DND-41 (cell line): Measurements from ENCODE around the gene POLR1F.
A peak's percentile ranks its signal among the peaks of the same experiment; 100 is the strongest.

Experiments
- ATAC-seq: fragments of 200-7000 bp; cut with Tn5 transposase; 3 replicates; pipeline ENCODE4 v1.9.1; 2021; ENCODE audit warnings: low read depth; ENCODE audit not compliant: insufficient read depth
- DNase-seq: peaks from one replicate; pipeline ENCODE4 v3.0.0-alpha.2; 2020
- H2AFZ ChIP-seq: 2 replicates; pipeline ENCODE4 v1.6.0; 2012; ENCODE audit warnings: low read depth, low read length
- H3K27ac ChIP-seq: 2 replicates; pipeline ENCODE4 v1.5.1; 2012; ENCODE audit warnings: low read length, inconsistent platforms
- H3K27me3 ChIP-seq: fragments of 200-600 bp; sonication (generic); 2 replicates; pipeline ENCODE4 v1.6.0; 2012; ENCODE audit warnings: low read length, mild to moderate bottlenecking, inconsistent platforms; ENCODE audit not compliant: insufficient read depth, poor library complexity
- H3K36me3 ChIP-seq: 2 replicates; pipeline ENCODE4 v1.5.1; 2012; ENCODE audit warnings: low read length, inconsistent platforms; ENCODE audit not compliant: insufficient read depth
- H3K4me1 ChIP-seq: 2 replicates; pipeline ENCODE4 v1.5.1; 2012; ENCODE audit warnings: mild to moderate bottlenecking, low read length; ENCODE audit not compliant: insufficient read depth
- H3K4me2 ChIP-seq: 2 replicates; pipeline ENCODE4 v1.6.0; 2012; ENCODE audit warnings: mild to moderate bottlenecking, moderate library complexity, low read length, inconsistent platforms; ENCODE audit not compliant: insufficient read depth
- H3K4me3 ChIP-seq, 2 experiments: fragments of 200-600 bp in 1 of 2; shearing (Covaris generic) in 1 of 2; 2 replicates each; pipeline ENCODE4 v1.5.1; 2012 to 2016; ENCODE audit warnings: inconsistent platforms in 2 of 2, low read length in 2 of 2, mild to moderate bottlenecking in 2 of 2, low read depth in 1 of 2, moderate library complexity in 1 of 2
- H3K79me2 ChIP-seq: 2 replicates; pipeline ENCODE4 v1.6.0; 2012; ENCODE audit warnings: low read length, inconsistent platforms; ENCODE audit not compliant: insufficient read depth
- H3K9ac ChIP-seq: 2 replicates; pipeline ENCODE4 v1.6.0; 2012; ENCODE audit warnings: low read depth, mild to moderate bottlenecking, inconsistent platforms, low read length, moderate library complexity
- H3K9me3 ChIP-seq: 2 replicates; pipeline ENCODE4 v1.5.1; 2012; ENCODE audit warnings: low read length, moderate library complexity, mild to moderate bottlenecking, inconsistent platforms; ENCODE audit not compliant: insufficient read depth, severe bottlenecking
- H4K20me1 ChIP-seq: 2 replicates; pipeline ENCODE4 v1.6.0; 2012; ENCODE audit warnings: low read length; ENCODE audit not compliant: insufficient read depth
- EZH2 ChIP-seq: IDR thresholded peaks from 3 replicates; pipeline ENCODE4 v1.6.1; 2012; ENCODE audit warnings: borderline replicate concordance, low read depth, mild to moderate bottlenecking, moderate library complexity, low read length, inconsistent platforms; ENCODE audit not compliant: severe bottlenecking
- TF ChIP-seq, protein P1 (sequence below): IDR thresholded peaks from 2 replicates; pipeline ENCODE4 v1.5.1; 2012; ENCODE audit warnings: borderline replicate concordance, low read length, moderate library complexity, mild to moderate bottlenecking; ENCODE audit not compliant: poor library complexity, severe bottlenecking; ENCODE audit errors: extremely low read depth

POLR1F gene

DNA sequence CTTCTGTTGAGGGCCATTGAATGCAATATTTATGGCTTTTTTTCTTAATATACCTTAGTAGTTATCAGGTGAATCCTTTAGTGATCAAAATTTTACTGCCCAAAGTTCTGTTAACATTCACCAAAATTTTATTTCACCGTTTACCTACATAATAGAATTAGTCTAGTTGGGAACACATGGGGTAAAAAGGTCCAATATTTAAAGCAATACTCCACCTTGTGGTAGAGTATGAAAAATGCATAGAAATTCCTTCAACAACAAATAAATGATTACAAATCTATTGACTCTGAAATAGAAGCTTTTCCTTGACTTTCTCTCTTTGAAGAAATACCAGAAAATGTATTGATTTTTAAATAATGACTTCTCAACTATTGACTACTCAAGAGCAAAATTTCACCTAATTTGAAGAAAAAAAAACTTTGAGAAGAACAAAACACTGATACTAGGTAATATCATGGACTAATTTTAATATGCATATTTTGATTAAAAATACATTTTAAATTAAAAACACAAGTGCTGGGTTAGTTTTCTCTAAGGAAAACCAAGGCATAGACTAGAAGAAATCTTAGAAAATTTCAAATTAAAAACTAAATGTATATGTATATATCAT, 43.3 kb downstream of the POLR1F start:
- Histone ChIP-seq H3K9ac (no peak overlapping the region), H3K4me1 (peaks cover 6% of the 10 kb centered on the region; the same call in 1 of the 2 replicates), H3K36me3 (no peaks in the 10 kb centered on the region), H2AFZ (no peak overlapping the region), H3K4me2 (no peak overlapping the region), H3K27ac (no peak overlapping the region), H3K4me3 (no peak overlapping the region), H3K27me3 (no peaks in the 10 kb centered on the region), H3K79me2 (no peaks in the 10 kb centered on the region), H4K20me1 (no peaks in the 10 kb centered on the region), H3K9me3 (no peaks in the 10 kb centered on the region)
- no peak for DNase-seq
- peak; percentile 64 for ATAC-seq
- TF ChIP-seq, protein P1, sequence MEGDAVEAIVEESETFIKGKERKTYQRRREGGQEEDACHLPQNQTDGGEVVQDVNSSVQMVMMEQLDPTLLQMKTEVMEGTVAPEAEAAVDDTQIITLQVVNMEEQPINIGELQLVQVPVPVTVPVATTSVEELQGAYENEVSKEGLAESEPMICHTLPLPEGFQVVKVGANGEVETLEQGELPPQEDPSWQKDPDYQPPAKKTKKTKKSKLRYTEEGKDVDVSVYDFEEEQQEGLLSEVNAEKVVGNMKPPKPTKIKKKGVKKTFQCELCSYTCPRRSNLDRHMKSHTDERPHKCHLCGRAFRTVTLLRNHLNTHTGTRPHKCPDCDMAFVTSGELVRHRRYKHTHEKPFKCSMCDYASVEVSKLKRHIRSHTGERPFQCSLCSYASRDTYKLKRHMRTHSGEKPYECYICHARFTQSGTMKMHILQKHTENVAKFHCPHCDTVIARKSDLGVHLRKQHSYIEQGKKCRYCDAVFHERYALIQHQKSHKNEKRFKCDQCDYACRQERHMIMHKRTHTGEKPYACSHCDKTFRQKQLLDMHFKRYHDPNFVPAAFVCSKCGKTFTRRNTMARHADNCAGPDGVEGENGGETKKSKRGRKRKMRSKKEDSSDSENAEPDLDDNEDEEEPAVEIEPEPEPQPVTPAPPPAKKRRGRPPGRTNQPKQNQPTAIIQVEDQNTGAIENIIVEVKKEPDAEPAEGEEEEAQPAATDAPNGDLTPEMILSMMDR, result peak; percentile 72
- TF ChIP-seq EZH2, result no peak

DNA sequence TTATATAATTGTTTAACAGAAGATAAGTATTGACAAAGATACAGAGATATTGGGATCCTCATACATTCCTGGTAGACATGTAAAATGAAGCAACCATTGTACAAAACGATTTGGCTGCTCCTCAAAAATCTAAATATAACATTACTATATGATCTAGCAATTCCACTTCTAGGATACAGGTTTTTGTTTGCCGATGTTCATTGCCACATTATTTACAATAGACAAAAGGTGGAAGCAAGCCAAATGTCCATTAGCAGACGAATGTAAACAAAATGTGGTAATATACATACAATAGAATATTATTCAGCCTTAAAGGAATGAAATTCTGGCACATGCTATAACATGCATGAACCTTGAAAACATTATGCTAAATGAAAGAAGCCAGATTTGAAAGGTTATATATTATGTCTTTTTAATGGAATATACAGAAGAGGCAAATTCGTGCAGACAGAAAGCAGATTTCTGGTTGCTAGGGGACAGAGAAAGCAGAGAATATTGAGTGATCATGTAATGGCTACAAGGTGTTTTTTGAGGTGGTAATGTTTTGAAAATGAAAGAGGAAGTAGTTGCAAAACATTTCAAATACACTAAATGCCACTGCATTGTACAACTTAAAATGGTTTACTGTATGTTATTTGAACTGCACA, 44.9 kb downstream of the POLR1F start:
- TF ChIP-seq, protein P1, result no peak
- no peak for TF ChIP-seq EZH2
- no peaks in the 10 kb centered on the region for H3K27me3 ChIP-seq
- H3K4me3 ChIP-seq, result no peak overlapping the region
- no peaks in the 10 kb centered on the region for H3K9me3 ChIP-seq
- H3K79me2 ChIP-seq, result no peaks in the 10 kb centered on the region
- 0 out of 3 replicates have a peak, but pooled peaks have one; percentile 35 for ATAC-seq
- DNase-seq, result no peak
- H3K27ac ChIP-seq, result no peak overlapping the region
- H3K36me3 ChIP-seq, result no peaks in the 10 kb centered on the region
- peak overlapping the region; percentile 47; the same call in 1 of the 2 replicates for H2AFZ ChIP-seq
- H3K4me2 ChIP-seq, result no peak overlapping the region
- peaks cover 6% of the 10 kb centered on the region; the same call in 1 of the 2 replicates for H3K4me1 ChIP-seq
- H4K20me1 ChIP-seq, result no peaks in the 10 kb centered on the region
- H3K9ac ChIP-seq, result no peak overlapping the region

DNA sequence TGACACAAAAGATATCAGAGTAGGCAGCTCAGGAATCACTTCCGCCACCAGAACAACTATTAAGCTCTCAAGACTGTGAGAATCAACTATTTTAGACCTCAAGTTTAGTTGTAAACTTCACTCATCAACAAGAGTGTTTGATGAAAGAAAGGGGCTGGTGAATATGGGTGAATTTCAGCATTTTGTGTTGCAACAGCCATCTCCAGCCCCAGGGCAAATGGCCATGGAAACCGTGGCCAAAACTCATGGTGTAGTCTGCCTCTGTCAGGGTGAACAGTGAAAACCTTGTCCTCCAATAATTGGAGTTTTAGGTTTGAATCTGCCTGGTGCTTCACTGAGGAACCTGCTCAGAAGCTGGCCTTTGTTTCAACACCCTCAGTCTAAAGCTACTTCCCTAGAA, 60.0 kb downstream of the POLR1F start:
- Histone ChIP-seq H4K20me1 (no peaks in the 10 kb centered on the region), H3K4me1 (no peaks in the 10 kb centered on the region), H3K79me2 (no peaks in the 10 kb centered on the region), H3K4me2 (no peak overlapping the region), H3K36me3 (no peaks in the 10 kb centered on the region), H3K4me3 (no peak overlapping the region), H3K27ac (no peak overlapping the region), H3K9me3 (peaks cover 5% of the 10 kb centered on the region), H3K9ac (no peak overlapping the region), H3K27me3 (no peaks in the 10 kb centered on the region), H2AFZ (no peak overlapping the region)
- TF ChIP-seq, protein P1, result no peak
- DNase-seq (no peak), ATAC-seq (no peak)
